Trophoblast cell (in vitro differentiated cells and primary cell): Measurements from ENCODE around the gene SCAMP2.

Source experiments
- DNase-seq, 2 donors: peaks; one replicate each; pipeline ENCODE4 v3.0.0-alpha.2; 2016
- H2AFZ ChIP-seq: 2 replicates; pipeline ENCODE4 v1.6.1; 2013; ENCODE audit warnings: low read length, moderate library complexity, mild to moderate bottlenecking; ENCODE audit not compliant: insufficient read depth, poor library complexity
- H2AK5ac ChIP-seq: 2 replicates; pipeline ENCODE4 v1.6.1; 2013; ENCODE audit warnings: mild to moderate bottlenecking, low read length
- H2BK120ac ChIP-seq: 2 replicates; pipeline ENCODE4 v1.6.1; 2013; ENCODE audit warnings: low read length, mild to moderate bottlenecking, moderate library complexity; ENCODE audit not compliant: insufficient read depth, poor library complexity
- H2BK12ac ChIP-seq: 2 replicates; pipeline ENCODE4 v1.6.1; 2013; ENCODE audit warnings: mild to moderate bottlenecking, low read length, moderate library complexity
- H2BK5ac ChIP-seq: 2 replicates; pipeline ENCODE4 v1.6.1; 2013; ENCODE audit warnings: low read length, low read depth, moderate library complexity, mild to moderate bottlenecking; ENCODE audit not compliant: poor library complexity
- H3K14ac ChIP-seq: 2 replicates; pipeline ENCODE4 v1.6.1; 2013; ENCODE audit warnings: mild to moderate bottlenecking, low read length
- H3K18ac ChIP-seq: 2 replicates; pipeline ENCODE4 v1.6.1; 2013; ENCODE audit warnings: mild to moderate bottlenecking, low read length
- H3K23ac ChIP-seq: 2 replicates; pipeline ENCODE4 v1.6.1; 2013; ENCODE audit warnings: low read length
- H3K27ac ChIP-seq: 2 replicates; pipeline ENCODE4 v1.5.1; 2013; ENCODE audit warnings: low read depth, mild to moderate bottlenecking, inconsistent platforms, low read length, moderate library complexity
- H3K27me3 ChIP-seq: 2 replicates; pipeline ENCODE4 v1.6.1; 2013; ENCODE audit warnings: inconsistent platforms, mild to moderate bottlenecking, low read length, moderate library complexity; ENCODE audit not compliant: insufficient read depth
- H3K36me3 ChIP-seq, 2 experiments: 1 replicate in 1 of 2; 2 replicates in 1 of 2; pipeline ENCODE4 v1.6.1; 2013; ENCODE audit warnings: low read length in 2 of 2, mild to moderate bottlenecking in 2 of 2, moderate library complexity in 1 of 2; ENCODE audit not compliant: insufficient read depth in 2 of 2, control insufficient read depth in 1 of 2
- H3K4ac ChIP-seq: 2 replicates; pipeline ENCODE4 v1.6.1; 2013; ENCODE audit warnings: low read depth, mild to moderate bottlenecking, low read length, moderate library complexity
- H3K4me1 ChIP-seq, 2 experiments: 1 replicate in 1 of 2; 2 replicates in 1 of 2; pipeline ENCODE4 v1.6.1; 2013; ENCODE audit warnings: low read length in 2 of 2, mild to moderate bottlenecking in 2 of 2, moderate library complexity in 1 of 2; ENCODE audit not compliant: insufficient read depth in 2 of 2, control insufficient read depth in 1 of 2
- H3K4me2 ChIP-seq: 2 replicates; pipeline ENCODE4 v1.6.1; 2013; ENCODE audit warnings: inconsistent platforms, mild to moderate bottlenecking, low read length, moderate library complexity
- H3K4me3 ChIP-seq: 2 replicates; pipeline ENCODE4 v1.5.1; 2013; ENCODE audit warnings: mild to moderate bottlenecking, low read depth, low read length, inconsistent platforms
- H3K79me1 ChIP-seq: one replicate; pipeline ENCODE4 v1.6.1; 2013; ENCODE audit warnings: low read length
- H3K79me2 ChIP-seq: 2 replicates; pipeline ENCODE4 v1.6.1; 2013; ENCODE audit warnings: low read length, mild to moderate bottlenecking; ENCODE audit not compliant: control insufficient read depth, insufficient read depth, poor library complexity
- H3K9ac ChIP-seq: 2 replicates; pipeline ENCODE4 v1.6.1; 2013; ENCODE audit warnings: mild to moderate bottlenecking, low read length
- H3K9me3 ChIP-seq: 2 replicates; pipeline ENCODE4 v1.6.1; 2013; ENCODE audit warnings: low read depth, mild to moderate bottlenecking, control low read depth, inconsistent platforms, low read length; ENCODE audit not compliant: insufficient read depth
- H4K12ac ChIP-seq: 2 replicates; pipeline ENCODE4 v1.6.1; 2013; ENCODE audit warnings: low read depth, mild to moderate bottlenecking, low read length, moderate library complexity
- H4K8ac ChIP-seq: 2 replicates; pipeline ENCODE4 v1.6.1; 2013; ENCODE audit warnings: low read depth, mild to moderate bottlenecking, low read length, moderate library complexity
- H4K91ac ChIP-seq: one replicate; pipeline ENCODE4 v1.6.1; 2013; ENCODE audit warnings: low read depth, mild to moderate bottlenecking, low read length, moderate library complexity
- WGBS: extraction: QIAGEN DNeasy Blood & Tissue Kit; methylation state at CpG from one replicate; pipeline ENCODE4 v1.1.7; 2013; ENCODE audit warnings: missing lambda C conversion rate; ENCODE audit not compliant: insufficient read length, insufficient coverage; ENCODE audit errors: extremely low coverage; 5-methylcytosine and 5-hydroxymethylcytosine counted together

The SCAMP2 gene

DNA sequence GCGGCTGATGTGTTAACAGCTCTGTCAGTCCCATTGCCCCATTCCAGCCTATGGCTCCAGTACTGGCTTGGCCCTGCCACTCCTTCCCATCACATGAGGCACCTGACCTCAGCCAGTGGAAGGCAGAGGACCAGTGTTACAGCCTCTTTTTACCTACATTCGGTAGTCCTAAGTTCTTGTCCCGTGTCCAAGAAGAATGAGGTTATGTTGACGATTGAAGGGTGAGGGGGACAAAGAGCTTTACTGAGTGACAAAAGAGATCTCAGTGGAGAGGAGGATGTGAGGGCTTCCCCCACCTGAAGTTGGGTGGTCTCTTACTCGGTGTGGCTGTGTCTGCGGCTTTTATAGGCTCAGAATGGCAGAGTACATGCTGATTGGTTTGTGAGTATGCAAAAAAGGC, 9.4 kb upstream of the SCAMP2 start:
- no peaks in the 10 kb centered on the region for H3K79me2 ChIP-seq
- DNase-seq: no peak
- peaks cover 4% of the 10 kb centered on the region for H3K9me3 ChIP-seq
- no peak overlapping the region for H3K4me3 ChIP-seq
- no peak overlapping the region for H2BK5ac ChIP-seq
- no peak overlapping the region for H2AFZ ChIP-seq
- no peaks in the 10 kb centered on the region for H3K27me3 ChIP-seq
- no peak overlapping the region for H3K23ac ChIP-seq
- no peak overlapping the region for H3K14ac ChIP-seq
- no peak overlapping the region for H3K9ac ChIP-seq
- H3K36me3 ChIP-seq: no peaks in the 10 kb centered on the region
- H3K18ac ChIP-seq: no peak overlapping the region
- no peak overlapping the region for H3K4ac ChIP-seq
- no CpG with 5 or more reads among the region's 6 CpGs for WGBS
- no peak overlapping the region for H3K27ac ChIP-seq
- H2BK120ac ChIP-seq: no peak overlapping the region
- peaks cover 0 to 2% of the 10 kb centered on the region in 2 experiments for H3K4me1 ChIP-seq
- H4K12ac ChIP-seq: no peak overlapping the region
- no peak overlapping the region for H4K8ac ChIP-seq
- H2AK5ac ChIP-seq: no peak overlapping the region
- H2BK12ac ChIP-seq: no peak overlapping the region
- no peak overlapping the region for H3K4me2 ChIP-seq
- no peaks in the 10 kb centered on the region for H3K79me1 ChIP-seq
- no peak overlapping the region for H4K91ac ChIP-seq

DNA sequence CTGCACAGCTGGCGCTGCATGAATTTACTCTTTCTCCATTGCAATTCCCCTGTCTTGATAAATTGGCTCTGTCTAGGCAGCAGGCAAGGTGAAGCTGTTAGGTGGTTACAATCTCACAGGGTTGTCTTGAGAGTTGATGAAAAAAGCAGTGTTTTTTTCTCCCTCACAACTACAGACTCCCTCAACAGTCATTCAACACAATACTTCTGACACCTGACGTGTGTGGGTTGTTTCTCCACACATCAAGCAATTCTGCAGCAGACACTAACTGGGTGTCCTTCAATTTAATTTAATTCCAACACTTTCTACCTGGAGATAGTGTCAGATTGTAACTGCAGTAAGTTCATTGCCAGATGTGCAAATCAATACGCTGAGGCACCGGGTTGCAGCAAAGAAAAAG, 5.1 kb upstream of the SCAMP2 start:
- DNase-seq: no peak
- H3K4me2 ChIP-seq: no peak overlapping the region
- H4K12ac ChIP-seq: no peak overlapping the region
- H2BK5ac ChIP-seq: no peak overlapping the region
- H3K27ac ChIP-seq: no peak overlapping the region
- no peak overlapping the region for H3K4me3 ChIP-seq
- no peak overlapping the region for H2AK5ac ChIP-seq
- no CpG with 5 or more reads among the region's 4 CpGs for WGBS
- H2BK120ac ChIP-seq: no peak overlapping the region
- H3K79me1 ChIP-seq: peaks cover 4% of the 10 kb centered on the region
- H4K91ac ChIP-seq: no peak overlapping the region
- H3K23ac ChIP-seq: no peak overlapping the region
- no peaks in the 10 kb centered on the region for H3K27me3 ChIP-seq
- no peak overlapping the region for H2BK12ac ChIP-seq
- H3K14ac ChIP-seq: no peak overlapping the region
- H2AFZ ChIP-seq: no peak overlapping the region
- H4K8ac ChIP-seq: no peak overlapping the region
- H3K36me3 ChIP-seq: no peaks in the 10 kb centered on the region
- H3K18ac ChIP-seq: no peak overlapping the region
- peaks cover 0 to 3% of the 10 kb centered on the region in 2 experiments for H3K4me1 ChIP-seq
- no peak overlapping the region for H3K9ac ChIP-seq
- peaks cover 4% of the 10 kb centered on the region for H3K9me3 ChIP-seq
- H3K4ac ChIP-seq: no peak overlapping the region
- H3K79me2 ChIP-seq: no peaks in the 10 kb centered on the region

DNA sequence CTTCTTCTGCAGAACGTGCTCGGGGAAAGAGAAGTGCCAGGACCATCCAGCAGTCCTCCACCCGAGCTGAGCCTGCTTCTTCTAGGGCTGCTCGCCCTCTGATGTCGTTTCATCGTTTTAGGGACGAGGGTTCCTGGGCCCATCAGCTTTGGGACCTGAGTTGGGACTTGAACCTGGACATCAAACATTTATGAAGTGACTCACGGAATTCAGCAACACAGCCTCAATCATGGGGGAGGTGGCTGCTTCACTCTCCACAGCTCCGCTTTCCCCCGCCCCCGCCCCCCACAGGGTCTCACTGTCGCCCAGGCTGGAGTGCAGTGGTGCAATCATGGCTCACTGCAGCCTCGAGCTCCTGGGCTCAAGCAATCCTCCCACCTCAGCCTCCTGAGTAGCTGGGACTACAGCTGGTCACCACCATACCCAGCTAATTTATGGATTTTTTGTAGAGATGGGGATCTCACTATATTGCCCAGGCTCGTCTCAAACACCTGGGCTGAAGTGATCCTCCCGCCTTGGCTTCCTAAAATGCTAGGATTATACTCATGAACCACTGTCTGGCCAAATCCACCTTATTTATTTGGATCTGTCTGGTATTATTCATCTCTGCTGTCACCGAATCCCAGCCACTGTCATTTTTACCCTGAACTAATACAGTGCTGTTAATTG, 725 bp upstream of the SCAMP2 start:
- H3K79me1 ChIP-seq: peaks cover 16% of the 10 kb centered on the region
- H4K8ac ChIP-seq: peak overlapping the region; percentile 83
- peak overlapping the region; percentile 1 for H3K9ac ChIP-seq
- peak overlapping the region; percentile 3 for H3K18ac ChIP-seq
- peaks cover 0 to 3% of the 10 kb centered on the region in 2 experiments for H3K36me3 ChIP-seq
- no peak overlapping the region for H3K4ac ChIP-seq
- H3K27me3 ChIP-seq: no peaks in the 10 kb centered on the region
- H2BK120ac ChIP-seq: no peak overlapping the region
- no peak overlapping the region for H2BK12ac ChIP-seq
- peaks cover 7% of the 10 kb centered on the region for H3K79me2 ChIP-seq
- DNase-seq: peak; percentile 28 to 49
- H3K23ac ChIP-seq: no peak overlapping the region
- H4K12ac ChIP-seq: no peak overlapping the region
- no peak overlapping the region for H2AK5ac ChIP-seq
- H2AFZ ChIP-seq: peak overlapping the region; percentile 42
- H4K91ac ChIP-seq: peak overlapping the region; percentile 55
- WGBS: no CpG with 5 or more reads among the region's 16 CpGs
- no peak overlapping the region for H3K27ac ChIP-seq
- peak overlapping the region; percentile 16 for H3K14ac ChIP-seq
- H2BK5ac ChIP-seq: no peak overlapping the region
- H3K4me3 ChIP-seq: peak overlapping the region; percentile 60
- peaks cover 18% of the 10 kb centered on the region in 2 experiments for H3K4me1 ChIP-seq
- H3K4me2 ChIP-seq: peak overlapping the region; percentile 79
- no peaks in the 10 kb centered on the region for H3K9me3 ChIP-seq

DNA sequence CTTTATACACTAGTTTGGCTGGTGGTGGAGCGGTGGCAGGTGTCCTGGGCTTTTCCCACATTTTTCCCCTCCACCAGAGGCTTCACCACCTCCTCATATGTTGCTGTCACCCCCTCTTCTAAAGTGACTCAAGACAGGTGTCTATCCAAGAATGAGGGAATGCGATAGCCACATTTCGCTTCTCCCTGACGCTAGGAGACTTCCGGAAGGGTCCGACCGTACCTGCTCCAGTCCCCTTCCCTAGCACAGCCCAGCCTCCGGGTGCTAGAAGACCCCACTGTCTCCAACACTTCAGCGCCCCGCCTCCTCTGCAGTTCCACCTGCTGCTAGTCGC, 496 bp downstream of the SCAMP2 start:
- peak overlapping the region; percentile 25 for H4K91ac ChIP-seq
- no peak overlapping the region for H2AK5ac ChIP-seq
- peak overlapping the region; percentile 60 for H3K4ac ChIP-seq
- H3K23ac ChIP-seq: no peak overlapping the region
- H3K14ac ChIP-seq: peak overlapping the region; percentile 49
- peaks cover 16% of the 10 kb centered on the region for H3K79me1 ChIP-seq
- peaks cover 18% of the 10 kb centered on the region in 2 experiments for H3K4me1 ChIP-seq
- no peak overlapping the region for H3K27ac ChIP-seq
- peak overlapping the region; percentile 91 for H3K4me2 ChIP-seq
- peak overlapping the region; percentile 8 for H3K9ac ChIP-seq
- no peak overlapping the region for H2BK12ac ChIP-seq
- no CpG with 5 or more reads among the region's 11 CpGs for WGBS
- H3K4me3 ChIP-seq: peak overlapping the region; percentile 83
- H3K79me2 ChIP-seq: peaks cover 7% of the 10 kb centered on the region
- no peak overlapping the region for H2BK120ac ChIP-seq
- peaks cover 1 to 3% of the 10 kb centered on the region in 2 experiments for H3K36me3 ChIP-seq
- H3K27me3 ChIP-seq: no peaks in the 10 kb centered on the region
- peak overlapping the region; percentile 25 for H3K18ac ChIP-seq
- peak overlapping the region; percentile 19 for H4K12ac ChIP-seq
- no peak for DNase-seq
- H2BK5ac ChIP-seq: no peak overlapping the region
- peaks cover 2% of the 10 kb centered on the region for H3K9me3 ChIP-seq
- H2AFZ ChIP-seq: no peak overlapping the region
- peak overlapping the region; percentile 41 for H4K8ac ChIP-seq
